HepG2 (cell line): ENCODE data around the gene KCNT1. TPM values are rescaled to one million over a fixed set of nuclear protein-coding genes. Genes with fewer than 3 reads are reported as not detected.

Source experiments
- ATAC-seq: fragments of 200-7000 bp; cut with Tn5 transposase; 3 replicates; pipeline ENCODE4 v1.9.1; 2020; ENCODE audit warnings: mild to moderate bottlenecking, moderate library complexity
- BruUV-seq: library from RNA; stranded (reverse); fragments of 400-500 nt; replicated peaks from 2 replicates; lab custom pipeline; 2021; lab: Mats Ljungman, UMichigan
- CTCF ChIA-PET: fragments of 300-600 bp; formaldehyde crosslinking; extraction: SDS; loops from one replicate; lab custom pipeline; 2021; ENCODE audit warnings: low total read pairs, inconsistent platforms, low intra/inter-chr PET ratio; lab: Yijun Ruan, JAX
- POLR2A ChIA-PET: fragments of 350-600 bp; sonication (Branson Sonifier 250); formaldehyde crosslinking; loops from one replicate; lab custom pipeline; 2020; ENCODE audit warnings: antibody characterized with exemption, inconsistent platforms; lab: Yijun Ruan, JAX
- DNase-seq: peaks from one replicate; pipeline ENCODE4 v3.0.0-alpha.2; 2015; ENCODE audit warnings: low spot score
- FAIRE-seq: peaks from 3 replicates; lab custom pipeline; 2011; peaks lifted over from hg19 to GRCh38; lab: Jason Lieb, UNC
- H2AFZ ChIP-seq: one replicate; pipeline ENCODE4 v1.6.1; 2011; ENCODE audit warnings: low read length, inconsistent platforms
- H3K27ac ChIP-seq: fragments of 300-600 bp; 3 replicates; pipeline ENCODE4 v1.8.0; 2011; ENCODE audit warnings: mixed run types, mild to moderate bottlenecking, mixed read lengths, low read length, inconsistent platforms; ENCODE audit not compliant: insufficient read depth; ENCODE audit errors: extremely low read length
- H3K27me3 ChIP-seq, 2 experiments: fragments of 200-600 bp in 1 of 2; 2 replicates in 1 of 2; 3 replicates in 1 of 2; pipeline versions ENCODE4 v1.6.0 to v1.8.0; 2011; ENCODE audit warnings: low read length in 2 of 2, mild to moderate bottlenecking in 2 of 2, moderate library complexity in 2 of 2, inconsistent platforms in 1 of 2; ENCODE audit not compliant: insufficient read depth in 2 of 2, control insufficient read depth in 1 of 2
- H3K36me3 ChIP-seq, 2 experiments: fragments of 200-600 bp in 1 of 2; replicated peaks in 1 of 2; 2 replicates in 1 of 2; 3 replicates in 1 of 2; pipeline versions ENCODE4 v1.5.1 to v1.8.0; 2011; ENCODE audit warnings: low read length in 2 of 2, inconsistent platforms in 1 of 2; ENCODE audit not compliant: insufficient read depth in 2 of 2, control insufficient read depth in 1 of 2
- H3K4me1 ChIP-seq: 2 replicates; pipeline ENCODE4 v1.5.1; 2012; ENCODE audit warnings: low read length, inconsistent platforms; ENCODE audit not compliant: insufficient read depth
- H3K4me2 ChIP-seq: 2 replicates; pipeline ENCODE4 v1.6.0; 2011; ENCODE audit warnings: low read depth, low read length, inconsistent platforms
- H3K4me3 ChIP-seq, 3 experiments: fragments of 200-600 bp in 1 of 3; sonication (generic), shearing (Covaris generic) in 1 of 3; replicated peaks in 1 of 3; 2 replicates each; pipeline ENCODE4 v1.5.1; 2011 to 2016; ENCODE audit warnings: low read length in 3 of 3, inconsistent platforms in 2 of 3, low read depth in 2 of 3, mild to moderate bottlenecking in 2 of 3, control low read depth in 1 of 3, mixed read lengths in 1 of 3; ENCODE audit not compliant: insufficient read depth in 1 of 3
- H3K79me2 ChIP-seq: one replicate; pipeline ENCODE4 v1.6.1; 2011; ENCODE audit warnings: low read length, inconsistent platforms; ENCODE audit not compliant: insufficient read depth
- H3K9ac ChIP-seq: 2 replicates; pipeline ENCODE4 v1.6.0; 2011; ENCODE audit warnings: mild to moderate bottlenecking, low read depth, low read length, inconsistent platforms; ENCODE audit not compliant: insufficient read depth
- H3K9me3 ChIP-seq: 2 replicates; pipeline ENCODE4 v1.5.1; 2012; ENCODE audit warnings: mild to moderate bottlenecking, low read length
- H4K20me1 ChIP-seq: 2 replicates; pipeline ENCODE4 v1.6.0; 2011; ENCODE audit warnings: inconsistent platforms, mild to moderate bottlenecking, low read length, moderate library complexity; ENCODE audit not compliant: insufficient read depth
- BRCA1 ChIP-seq: sonication (generic); formaldehyde crosslinking; IDR thresholded peaks from 2 replicates; pipeline ENCODE4 v1.4.0; 2020; ENCODE audit warnings: missing genetic modification reagents
- CAMTA2 ChIP-seq: sonication (generic); formaldehyde crosslinking; IDR thresholded peaks from 2 replicates; pipeline ENCODE4 v1.4.0; 2020; ENCODE audit warnings: mild to moderate bottlenecking, missing genetic modification reagents, borderline replicate concordance
- CCAR2 ChIP-seq: fragments of 200-400 bp; formaldehyde crosslinking; optimal IDR thresholded peaks from 2 replicates; pipeline ENCODE3; 2018; ENCODE audit warnings: low read depth, mild to moderate bottlenecking, low read length, moderate library complexity
- CENPX ChIP-seq: sonication (generic); formaldehyde crosslinking; IDR thresholded peaks from 2 replicates; pipeline ENCODE4 v1.9.0; 2021; ENCODE audit warnings: mild to moderate bottlenecking, missing genetic modification reagents, moderate library complexity
- CREB3 ChIP-seq: sonication (generic); formaldehyde crosslinking; IDR thresholded peaks from 2 replicates; pipeline ENCODE4 v1.5.0; 2020; ENCODE audit warnings: missing genetic modification reagents
- GATAD2A ChIP-seq: IDR thresholded peaks from 2 replicates; pipeline ENCODE4 v1.6.1; 2016
- HCFC1 ChIP-seq: fragments of 150-350 bp; IDR thresholded peaks from 2 replicates; pipeline ENCODE4 v1.6.1; 2014; ENCODE audit warnings: low read depth, low read length
- IKZF4 ChIP-seq: sonication (generic); formaldehyde crosslinking; IDR thresholded peaks from 2 replicates; pipeline ENCODE4 v1.5.1; 2020; ENCODE audit warnings: borderline replicate concordance, mild to moderate bottlenecking, low read depth, missing genetic modification reagents; ENCODE audit errors: not compliant biosample characterization
- KDM1A ChIP-seq: IDR thresholded peaks from 2 replicates; pipeline ENCODE4 v1.6.1; 2016; ENCODE audit warnings: missing compliant biosample characterization
- MAFF ChIP-seq: IDR thresholded peaks from 2 replicates; pipeline ENCODE4 v1.6.1; 2011; ENCODE audit warnings: low read depth, low read length, improper control_type of control experiment
- MAZ ChIP-seq, 2 experiments: sonication (generic) in 1 of 2; formaldehyde crosslinking in 1 of 2; IDR thresholded peaks; 2 replicates each; pipeline versions ENCODE4 v1.5.0 to v1.6.1; 2012 to 2020; ENCODE audit warnings: low read depth in 2 of 2, mild to moderate bottlenecking in 2 of 2, borderline replicate concordance in 1 of 2, improper control_type of control experiment in 1 of 2, low read length in 1 of 2, missing genetic modification reagents in 1 of 2, moderate library complexity in 1 of 2
- NCOA5 ChIP-seq: sonication (generic); formaldehyde crosslinking; IDR thresholded peaks from 2 replicates; pipeline ENCODE4 v1.4.0; 2020; ENCODE audit warnings: missing genetic modification reagents
- ONECUT2 ChIP-seq: sonication (generic); formaldehyde crosslinking; IDR thresholded peaks from 2 replicates; pipeline ENCODE4 v1.4.0; 2020; ENCODE audit warnings: missing genetic modification reagents
- ZFAT ChIP-seq: sonication (generic); formaldehyde crosslinking; conservative IDR thresholded peaks from 2 replicates; pipeline ENCODE4 v1.8.1; 2023; ENCODE audit warnings: missing genetic modification reagents, inconsistent platforms
- ZNF414 ChIP-seq: sonication (generic); formaldehyde crosslinking; IDR thresholded peaks from 2 replicates; pipeline ENCODE4 v1.5.0; 2020; ENCODE audit warnings: missing genetic modification reagents
- ZNF598 ChIP-seq: sonication (generic); formaldehyde crosslinking; IDR thresholded peaks from 2 replicates; pipeline ENCODE4 v1.5.1; 2020; ENCODE audit warnings: mild to moderate bottlenecking, missing genetic modification reagents, borderline replicate concordance
- WGBS: methylation state at CpG from one replicate; pipeline ENCODE4 v1.1.6; 2017; ENCODE audit warnings: low lambda C conversion rate; 5-methylcytosine and 5-hydroxymethylcytosine counted together
- in situ Hi-C: cut with HindIII; loops from 2 replicates; pipeline ENCODE4 v1.10.0; 2017; ENCODE audit warnings: low pct_unique_long_range_greater_than_20kb; ENCODE audit not compliant: extremely low pct_ligation_motif_present
- intact Hi-C: fragments of 100-400 bp; cut with micrococcal nuclease; formaldehyde crosslinking; loops from one replicate; pipeline ENCODE4 v1.10.0; 2022; ENCODE audit not compliant: unreplicated experiment
- polyA plus RNA-seq, 8 experiments: library from polyadenylated mRNA; depleted of rRNA in 3 of 8; stranded (reverse) in 7 of 8; unstranded in 1 of 8; fragments of >200 nt; fragmentation: Illumina TruSeq in 4 of 8; extraction: Trizol in 4 of 8; gene quantifications; 2 replicates each; pipeline versions ENCODE4 v1.2.1 to v1.2.3, GENCODE V29; 2011 to 2016; ENCODE audit warnings: low read depth in 4 of 8, missing spikeins in 1 of 8, mixed read lengths in 1 of 8; ENCODE audit not compliant: insufficient read depth in 1 of 8
- total RNA-seq, 5 experiments: library from RNA; depleted of rRNA; stranded (reverse); fragments of >200 nt; fragmentation: Illumina TruSeq; extraction: Trizol; gene quantifications; 2 replicates each; pipeline ENCODE4 v1.2.3, GENCODE V29; 2016; ENCODE audit warnings: low read depth in 1 of 5

KCNT1 gene
- total and polyA plus RNA-seq, 2 of the 13 experiments (the other 11 are each of a cell fraction or from before 2014, with no cell fraction given) = not detected

GRCh38 chr9:135761150-135761844 lies 59.3 kb downstream of the KCNT1 start:
- Histone ChIP-seq H3K4me3 (no peak overlapping the region), H3K9ac (no peak overlapping the region), H3K9me3 (peaks cover 7% of the 10 kb centered on the region), H3K79me2 (no peaks in the 10 kb centered on the region), H4K20me1 (no peaks in the 10 kb centered on the region), H3K27me3 (peaks cover 14 to 72% of the 10 kb centered on the region in 2 experiments; a peak in 4 of 5 replicates), H3K4me1 (no peaks in the 10 kb centered on the region), H3K36me3 (no peaks in the 10 kb centered on the region), H3K27ac (no peak overlapping the region), H2AFZ (no peak overlapping the region), H3K4me2 (no peak overlapping the region)
- FAIRE-seq (no peak), ATAC-seq (no peak), DNase-seq (no peak)
- in situ Hi-C loops = no loop called here
- BruUV-seq = no TSS peak
- CTCF ChIA-PET = no interaction called here
- 8% methylated on average over 13 of the region's 20 CpGs for WGBS
- intact Hi-C loops = no loop called here
- POLR2A ChIA-PET = no interaction called here
- TF ChIP-seq CENPX (CRISPR knock-in tag) (no peak), MAFF (no peak), IKZF4 (no peak), HCFC1 (no peak), KDM1A (CRISPR knock-in tag) (no peak), GATAD2A (CRISPR knock-in tag) (no peak), ZFAT (CRISPR knock-in tag) (no peak), BRCA1 (CRISPR knock-in tag) (no peak)

DNA sequence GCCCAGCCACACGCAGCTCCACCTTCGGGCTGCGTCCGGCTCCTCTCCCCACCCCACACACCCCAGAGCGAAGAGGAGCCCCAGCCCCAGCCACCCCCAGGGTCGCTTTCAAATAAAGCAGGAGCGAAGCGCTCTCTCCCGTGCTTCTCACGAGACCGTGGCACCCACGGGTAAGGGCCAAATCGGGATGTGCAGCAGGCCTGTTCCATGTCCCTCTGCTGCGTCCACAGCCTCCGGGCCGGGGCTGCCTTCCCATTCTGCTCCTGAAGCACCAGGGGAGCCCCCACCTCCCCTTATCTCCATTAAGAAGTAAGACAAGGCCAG lies 59.8 kb downstream of the KCNT1 start:
- peaks cover 12% of the 10 kb centered on the region for H3K9me3 ChIP-seq
- peaks cover 14 to 68% of the 10 kb centered on the region in 2 experiments; a peak in 4 of 5 replicates for H3K27me3 ChIP-seq
- no peak overlapping the region for H3K9ac ChIP-seq
- no peak overlapping the region for H2AFZ ChIP-seq
- H4K20me1 ChIP-seq = no peaks in the 10 kb centered on the region
- no peaks in the 10 kb centered on the region for H3K79me2 ChIP-seq
- FAIRE-seq = no peak
- H3K4me1 ChIP-seq = no peaks in the 10 kb centered on the region
- H3K4me2 ChIP-seq = no peak overlapping the region
- in situ Hi-C loops (no loop called here), intact Hi-C loops (no loop called here)
- ChIA-PET POLR2A (no interaction called here), CTCF (no interaction called here)
- ATAC-seq = no peak
- 13% methylated on average over 3 of the region's 16 CpGs for WGBS
- H3K4me3 ChIP-seq = no peak overlapping the region
- no peak overlapping the region for H3K27ac ChIP-seq
- H3K36me3 ChIP-seq = no peaks in the 10 kb centered on the region
- BruUV-seq = no TSS peak
- DNase-seq = no peak
- TF ChIP-seq NCOA5 (CRISPR knock-in tag) (no peak), CAMTA2 (CRISPR knock-in tag) (no peak), ZNF598 (no peak), ZNF414 (no peak), CREB3 (CRISPR knock-in tag) (no peak), CCAR2 (no peak), MAZ (IDR thresholded peaks at IDR 0.05; ENCODE audit: borderline replicate concordance, low read depth, low read length) (no peak), MAZ (CRISPR knock-in tag; IDR thresholded peaks at IDR 0.05; ENCODE audit: low read depth) (no peak), ONECUT2 (CRISPR knock-in tag) (no peak)
